ENCODE data around the gene TRIP13.

TRIP13 gene

GRCh38 chr5:860506-861150, 32.1 kb upstream of the TRIP13 start:
- no peak for TF ChIP-seq CTCF (IDR thresholded peaks at IDR 0.05; ENCODE audit: insufficient read depth, low read length, poor library complexity, severe bottlenecking)
- DNase-seq (ENCODE audit: extremely low read depth, insufficient read length): no peak
- Histone ChIP-seq H3K27me3 (replicated peaks; ENCODE audit: control insufficient read depth, insufficient read depth, low read length) (no peaks in the 10 kb centered on the region), H3K36me3 (ENCODE audit: control insufficient read depth, insufficient read depth, low read length) (peaks cover 21% of the 10 kb centered on the region), H3K4me3 (replicated peaks; ENCODE audit: low read depth, low read length) (no peak overlapping the region)

GRCh38 chr5:861442-862366, 31.0 kb upstream of the TRIP13 start:
- TF ChIP-seq CTCF (IDR thresholded peaks at IDR 0.05; ENCODE audit: insufficient read depth, low read length, poor library complexity, severe bottlenecking): no peak
- peaks cover 25% of the 10 kb centered on the region for H3K36me3 ChIP-seq (ENCODE audit: control insufficient read depth, insufficient read depth, low read length)
- no peaks in the 10 kb centered on the region for H3K27me3 ChIP-seq (replicated peaks; ENCODE audit: control insufficient read depth, insufficient read depth, low read length)
- no peak for DNase-seq (ENCODE audit: extremely low read depth, insufficient read length)
- no peak overlapping the region for H3K4me3 ChIP-seq (replicated peaks; ENCODE audit: low read depth, low read length)

DNA sequence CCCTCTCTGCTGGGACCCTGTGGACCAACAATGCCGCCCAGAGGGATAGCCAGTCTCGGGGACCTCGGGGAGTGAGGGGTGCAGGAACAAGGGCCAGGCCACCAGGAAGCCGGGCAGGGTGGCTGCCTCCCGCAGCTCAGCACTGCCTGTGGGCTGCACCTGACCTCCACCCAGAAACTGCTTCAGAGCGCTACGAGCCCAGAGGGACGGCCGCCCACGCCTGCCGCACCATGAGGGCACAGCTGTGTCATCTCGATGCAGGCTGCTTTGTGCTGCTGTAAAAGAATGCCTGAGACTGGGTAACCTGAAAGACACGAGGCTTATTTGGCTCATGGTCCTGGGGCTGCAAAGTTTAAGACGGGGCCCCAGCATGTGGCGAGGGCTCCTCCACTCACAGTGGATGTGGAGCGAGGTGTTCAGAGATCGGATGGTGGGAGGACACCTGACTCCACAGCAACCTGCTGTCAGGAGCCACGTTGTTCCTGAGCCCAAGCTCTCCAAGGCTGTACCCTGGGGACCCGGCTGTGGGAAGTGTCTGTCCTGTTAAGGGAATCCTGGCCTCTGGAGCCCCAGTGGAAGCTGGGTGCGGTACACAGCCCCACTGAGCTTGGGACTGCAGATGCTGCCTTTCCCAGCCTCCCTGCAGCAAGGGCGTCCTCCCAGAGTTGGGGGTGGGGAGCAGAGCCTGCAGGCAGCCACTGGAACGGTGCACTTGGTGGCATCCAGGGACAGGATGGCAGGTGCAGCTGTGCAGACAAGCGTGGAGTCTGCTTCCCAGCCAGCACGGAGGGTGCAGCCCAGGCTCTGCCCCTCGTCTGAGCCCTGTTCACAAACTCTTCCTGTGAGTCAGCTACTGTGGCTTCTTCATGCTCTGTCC, 30.1 kb upstream of the TRIP13 start:
- TF ChIP-seq CTCF (IDR thresholded peaks at IDR 0.05; ENCODE audit: insufficient read depth, low read length, poor library complexity, severe bottlenecking): no peak
- H3K36me3 ChIP-seq (ENCODE audit: control insufficient read depth, insufficient read depth, low read length): peaks cover 25% of the 10 kb centered on the region
- no peaks in the 10 kb centered on the region for H3K27me3 ChIP-seq (replicated peaks; ENCODE audit: control insufficient read depth, insufficient read depth, low read length)
- no peak for DNase-seq (ENCODE audit: extremely low read depth, insufficient read length)
- no peak overlapping the region for H3K4me3 ChIP-seq (replicated peaks; ENCODE audit: low read depth, low read length)

DNA sequence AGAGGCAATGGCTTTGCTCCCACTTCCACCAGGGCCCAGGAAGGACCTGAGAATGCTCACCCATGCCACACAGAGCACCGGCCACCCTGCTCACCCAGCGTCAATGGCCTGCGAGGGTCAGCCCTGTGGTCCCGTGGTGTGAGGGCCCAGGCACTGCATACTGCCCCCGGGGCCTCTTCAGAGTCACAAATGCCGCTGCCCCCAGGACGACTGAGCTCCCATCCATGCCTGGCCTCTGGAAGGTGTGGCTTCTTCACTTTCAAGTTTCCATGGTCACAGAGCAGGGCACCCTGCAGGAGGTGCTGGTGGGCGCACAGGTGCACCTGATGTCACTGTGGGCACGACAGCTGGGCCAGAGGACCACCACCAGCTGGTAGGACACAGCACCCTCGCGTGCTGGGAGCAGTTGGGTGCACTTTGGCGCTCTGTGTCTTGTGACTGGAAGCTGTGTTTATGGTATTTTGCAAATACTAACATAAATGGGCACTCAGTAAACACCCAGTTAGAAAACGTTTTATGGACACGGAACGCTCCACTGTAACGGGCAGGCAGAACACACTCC, 29.4 kb upstream of the TRIP13 start:
- no peak for TF ChIP-seq CTCF (IDR thresholded peaks at IDR 0.05; ENCODE audit: insufficient read depth, low read length, poor library complexity, severe bottlenecking)
- no peaks in the 10 kb centered on the region for H3K27me3 ChIP-seq (replicated peaks; ENCODE audit: control insufficient read depth, insufficient read depth, low read length)
- peaks cover 29% of the 10 kb centered on the region for H3K36me3 ChIP-seq (ENCODE audit: control insufficient read depth, insufficient read depth, low read length)
- DNase-seq (ENCODE audit: extremely low read depth, insufficient read length): no peak
- H3K4me3 ChIP-seq (replicated peaks; ENCODE audit: low read depth, low read length): no peak overlapping the region

- peaks cover 32% of the 10 kb centered on the region for H3K36me3 ChIP-seq (ENCODE audit: control insufficient read depth, insufficient read depth, low read length)
- TF ChIP-seq CTCF (IDR thresholded peaks at IDR 0.05; ENCODE audit: insufficient read depth, low read length, poor library complexity, severe bottlenecking): no peak
- no peak for DNase-seq (ENCODE audit: extremely low read depth, insufficient read length)
- no peak overlapping the region for H3K4me3 ChIP-seq (replicated peaks; ENCODE audit: low read depth, low read length)
- no peaks in the 10 kb centered on the region for H3K27me3 ChIP-seq (replicated peaks; ENCODE audit: control insufficient read depth, insufficient read depth, low read length)
Measured at GRCh38 chr5:864492-865167, 28.1 kb upstream of the TRIP13 start.

All from GM06990 (cell line).